ENCODE measurements around the gene AKR1C4.
"Not testable (repeated sequence)": the region's sequence is repeated elsewhere in the genome, so short reads cannot be mapped to it uniquely, and the experiment has no call there.

The AKR1C4 gene

DNA sequence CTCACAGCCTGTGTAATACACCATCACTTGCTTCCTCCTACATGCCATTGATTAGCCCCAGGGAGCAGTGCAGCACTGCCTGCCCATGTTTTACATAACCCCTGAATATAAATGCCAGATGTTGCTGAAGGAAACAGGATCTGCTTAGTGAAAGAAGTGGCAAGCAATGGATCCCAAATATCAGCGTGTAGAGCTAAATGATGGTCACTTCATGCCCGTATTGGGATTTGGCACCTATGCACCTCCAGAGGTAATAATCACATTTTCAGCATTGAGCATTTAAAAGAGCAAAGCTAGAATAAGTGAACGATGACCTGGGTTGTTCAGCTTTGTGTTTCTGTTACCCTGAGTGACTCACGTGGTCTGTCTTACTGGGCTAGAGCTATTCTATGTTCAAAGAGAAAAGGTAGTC is at the start of gene AKR1C4:
TSS of gene AKR1C4 (plus strand) at position 136 of the 412 bp plus-strand sequence. CDS start at position 167, 31 bp downstream.
- no peak for DNase-seq

DNA sequence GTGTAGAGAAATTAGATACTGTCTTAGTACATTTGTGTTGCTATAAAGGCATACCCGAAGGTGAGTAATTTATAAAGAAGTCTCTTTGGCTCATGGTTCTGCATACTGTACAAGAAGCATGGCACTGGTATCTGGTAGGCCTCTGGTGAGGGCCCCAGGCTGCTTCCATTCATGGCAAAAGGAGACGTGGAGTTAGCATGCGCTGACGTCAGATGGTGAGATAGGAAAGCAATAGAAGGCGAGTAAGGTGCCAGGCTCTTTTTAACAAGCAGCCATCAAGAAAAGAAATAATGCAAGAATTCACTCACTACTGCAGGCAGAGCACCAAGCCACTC is 49.8 kb upstream of the AKR1C4 start:
- no peak for DNase-seq

DNA sequence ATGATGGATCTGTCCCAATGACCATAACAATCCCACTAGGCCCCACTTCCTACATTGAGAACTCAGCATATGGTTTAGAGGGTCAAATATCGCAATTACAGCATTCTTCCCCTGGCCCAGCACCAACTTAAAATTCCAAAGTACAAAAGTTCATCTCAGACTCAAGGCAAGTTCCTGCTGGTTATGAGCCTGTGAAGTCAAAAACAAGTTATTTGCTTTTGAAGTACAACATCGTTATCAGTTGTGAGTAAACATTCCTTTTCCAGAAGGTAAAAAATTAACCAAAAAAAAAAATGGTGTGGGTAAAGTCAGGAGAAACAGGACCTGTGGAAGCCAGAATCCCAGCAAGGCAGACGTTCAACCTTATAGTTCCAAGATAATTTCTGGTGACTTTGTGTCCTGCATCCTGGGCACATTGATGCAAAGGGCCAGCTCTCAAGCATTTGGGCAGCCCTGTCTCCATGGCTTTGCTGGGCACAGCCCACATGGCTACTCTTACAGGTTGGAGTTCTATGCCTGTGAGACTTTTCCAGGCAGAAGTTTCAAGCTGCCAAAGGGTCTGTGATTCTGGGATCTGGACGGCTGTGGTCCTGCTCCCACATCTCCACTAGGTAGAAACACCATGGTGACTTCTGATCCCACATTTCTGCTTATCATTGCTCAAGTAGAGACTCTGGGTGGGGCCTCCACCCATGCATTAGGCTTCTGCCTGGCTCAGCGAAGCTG is 49.2 kb upstream of the AKR1C4 start:
- no peak for DNase-seq

DNA sequence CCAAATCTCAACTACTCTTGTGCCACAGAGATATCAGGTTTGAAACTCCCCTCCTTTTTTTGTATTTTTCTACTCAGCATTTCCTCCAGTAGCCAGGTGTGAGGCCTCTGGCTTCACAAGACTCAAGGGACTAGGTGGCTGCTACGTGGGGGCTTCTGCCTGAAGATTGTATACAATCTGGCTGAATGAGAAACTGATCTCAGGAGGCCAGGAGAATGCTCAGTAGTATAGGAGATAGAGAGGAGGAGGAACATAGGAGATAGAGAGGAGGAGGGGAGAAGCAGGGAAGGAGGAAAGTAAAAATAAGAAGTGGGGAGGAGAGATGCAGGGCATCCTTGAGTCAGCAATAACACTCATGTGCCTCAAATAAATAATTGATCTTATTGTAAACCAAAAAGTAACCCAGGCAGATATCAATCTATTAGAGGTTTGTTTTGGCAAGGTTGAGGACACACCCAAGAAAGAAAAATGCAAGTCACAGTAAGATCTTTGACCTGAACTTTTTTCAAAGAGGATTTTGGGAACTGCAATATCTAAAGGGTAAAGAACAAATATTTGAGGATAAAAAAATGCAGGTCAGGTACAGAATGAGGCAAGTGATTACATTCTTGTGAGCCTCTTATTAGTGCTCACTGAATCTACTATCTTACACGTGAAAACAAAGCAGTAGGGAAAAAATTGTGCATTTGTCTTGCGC is 48.5 kb upstream of the AKR1C4 start:
- no peak for DNase-seq

DNA sequence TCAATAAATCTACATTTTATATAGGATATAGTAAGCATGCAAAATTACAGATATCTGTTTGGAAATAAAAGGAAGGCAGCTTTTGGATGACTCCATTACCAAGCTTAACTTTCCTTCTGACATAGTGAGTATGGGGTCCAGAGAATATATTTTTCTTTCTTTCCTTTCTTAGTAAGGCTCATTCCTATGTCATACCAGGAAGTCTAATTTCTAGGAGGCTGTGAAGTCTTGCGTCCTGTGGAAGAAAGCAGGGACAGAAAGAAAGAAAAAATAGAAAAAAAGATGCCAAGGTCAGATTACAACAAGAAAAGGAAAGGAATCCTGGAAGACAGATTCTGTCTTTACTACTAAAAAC is 48.0 kb upstream of the AKR1C4 start:
- DNase-seq = no peak

DNA sequence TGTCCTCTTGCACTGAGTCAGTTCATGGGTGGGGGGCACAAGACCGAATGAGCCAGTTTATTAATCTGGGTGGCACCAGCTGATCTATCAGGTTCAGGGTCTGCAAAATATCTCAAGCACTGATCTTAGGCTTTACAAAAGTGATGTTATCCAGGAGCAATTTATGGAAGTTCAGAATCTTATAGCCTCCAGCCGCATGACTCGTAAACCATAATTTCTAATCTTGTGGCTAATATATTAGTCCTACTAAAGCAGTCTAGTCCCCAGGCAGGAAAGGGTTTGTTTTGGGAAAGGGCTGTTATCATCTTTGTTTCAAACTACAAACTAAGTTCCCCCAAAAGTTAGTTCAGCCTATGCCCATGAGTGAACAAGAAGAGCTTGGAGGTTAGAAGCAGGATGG is 45.6 kb upstream of the AKR1C4 start:
- no peak for DNase-seq

DNA sequence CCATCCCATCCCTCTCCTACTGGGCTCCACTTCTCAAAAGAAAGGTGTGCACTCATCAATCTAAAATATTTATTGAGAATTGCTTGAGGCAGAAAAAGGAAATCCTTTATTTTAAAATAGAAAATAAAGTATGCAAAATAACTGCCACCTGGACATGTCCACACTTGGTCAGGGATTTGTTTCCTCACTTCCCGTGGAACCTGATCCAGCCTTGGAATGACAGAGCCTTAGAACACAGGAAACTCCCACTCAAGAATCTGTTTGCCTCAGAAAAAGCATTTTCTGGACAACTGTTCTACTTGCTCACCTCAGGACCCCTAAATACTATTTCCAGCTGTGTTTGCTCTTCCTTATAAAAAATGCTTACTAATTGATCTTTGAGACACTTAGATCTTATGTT is 40.7 kb upstream of the AKR1C4 start:
- no peak for DNase-seq

DNA sequence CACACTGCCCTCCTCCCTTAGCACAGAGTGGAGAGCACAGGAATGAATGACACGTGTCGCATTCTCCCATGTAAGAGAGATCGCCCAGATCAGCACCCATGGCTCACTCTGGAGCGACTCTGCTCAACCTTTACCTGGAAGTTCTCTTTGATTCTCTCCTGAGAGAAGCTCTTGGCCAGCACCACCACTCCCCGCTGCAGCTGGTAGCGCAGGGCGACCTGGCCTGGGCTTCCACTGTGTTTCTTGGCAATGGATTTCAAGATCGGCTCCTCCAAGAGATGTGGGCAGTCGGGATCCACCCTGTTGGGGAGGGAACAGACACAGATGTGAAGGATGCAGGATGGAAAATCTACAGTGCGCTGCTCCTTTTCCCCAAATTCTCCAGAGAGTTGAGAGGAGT is 39.1 kb upstream of the AKR1C4 start:
- DNase-seq = no peak

DNA sequence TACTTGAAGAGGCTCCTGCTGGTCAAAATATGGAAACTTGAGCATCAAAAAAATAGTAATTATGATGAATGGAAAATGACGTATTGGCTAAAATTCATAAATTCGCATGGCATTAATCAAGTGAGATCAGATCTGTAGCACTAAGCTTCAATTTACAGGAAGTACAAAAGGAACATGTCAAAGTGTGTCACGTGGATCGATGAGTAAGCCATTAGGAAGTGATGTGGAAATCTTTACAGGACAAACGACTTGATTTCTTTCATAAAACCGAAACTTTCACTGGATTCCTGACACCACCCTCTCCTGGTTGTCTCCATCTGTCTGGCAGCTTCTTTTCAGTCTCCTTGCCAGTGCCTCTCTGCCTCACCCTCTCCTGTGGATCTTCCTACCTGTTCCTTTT is 37.5 kb upstream of the AKR1C4 start:
- DNase-seq = no peak

DNA sequence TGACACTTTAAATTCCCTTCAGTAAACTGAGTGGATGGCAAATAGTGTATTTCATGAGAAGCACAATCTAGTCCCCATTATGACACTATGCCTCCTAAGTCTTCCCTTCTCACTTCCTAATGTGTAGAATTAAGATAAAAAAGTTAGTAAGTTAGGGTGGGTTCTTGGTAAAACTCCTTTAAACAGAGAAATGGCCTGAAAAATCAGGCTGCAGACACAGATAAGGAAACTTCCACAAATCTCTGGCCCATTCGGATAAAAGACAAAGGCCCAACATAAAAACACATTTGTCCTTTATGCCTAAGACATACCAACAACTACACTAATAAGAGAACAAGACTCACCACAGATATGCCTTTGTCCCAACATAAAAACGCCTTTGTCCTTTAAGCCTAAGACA is 33.1 kb upstream of the AKR1C4 start:
- DNase-seq = no peak

DNA sequence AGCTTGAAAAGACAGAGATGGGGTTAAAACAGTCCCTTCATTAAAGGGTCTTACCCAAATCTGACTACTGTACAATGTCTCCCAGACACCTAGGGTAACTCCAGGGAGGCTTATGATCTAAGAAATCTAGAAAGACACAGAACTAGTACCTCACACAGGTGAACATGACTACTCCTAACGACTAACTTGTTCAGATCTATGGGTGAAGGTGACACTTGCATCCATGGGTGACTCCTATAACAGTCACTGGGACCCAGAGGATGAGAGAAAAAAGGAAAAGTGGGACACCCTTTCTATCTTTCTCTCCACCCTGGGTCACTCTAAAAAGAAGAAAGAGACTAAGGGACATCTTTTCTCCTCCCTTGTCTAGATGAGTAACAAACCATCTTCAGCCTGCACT is 30.9 kb upstream of the AKR1C4 start:
- no peak for DNase-seq

DNA sequence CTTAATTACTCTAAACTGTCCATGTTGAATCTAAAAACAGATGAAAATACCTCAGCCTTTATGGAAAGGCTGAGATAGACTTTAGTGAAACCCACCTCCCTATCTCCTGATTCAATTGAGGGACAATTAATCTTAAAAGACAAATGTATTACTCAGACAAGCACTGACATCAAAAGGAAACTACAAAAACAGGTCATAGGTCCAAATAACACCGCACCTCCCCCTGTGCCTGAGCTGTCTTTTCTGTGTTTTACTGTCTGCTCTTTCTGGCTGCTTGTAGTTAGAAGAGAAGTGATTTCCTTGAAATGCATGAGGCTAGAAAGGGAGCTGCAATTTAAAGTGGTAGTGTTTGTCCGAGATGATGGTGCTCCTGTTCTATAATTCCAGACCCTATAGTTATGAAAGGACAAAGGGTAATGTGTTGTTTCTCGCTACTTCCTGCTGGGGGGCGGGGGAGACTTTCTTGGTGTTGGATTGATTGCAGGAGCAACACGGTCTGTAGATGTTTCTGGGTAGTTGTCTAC is 27.7 kb upstream of the AKR1C4 start:
- no peak for DNase-seq

DNA sequence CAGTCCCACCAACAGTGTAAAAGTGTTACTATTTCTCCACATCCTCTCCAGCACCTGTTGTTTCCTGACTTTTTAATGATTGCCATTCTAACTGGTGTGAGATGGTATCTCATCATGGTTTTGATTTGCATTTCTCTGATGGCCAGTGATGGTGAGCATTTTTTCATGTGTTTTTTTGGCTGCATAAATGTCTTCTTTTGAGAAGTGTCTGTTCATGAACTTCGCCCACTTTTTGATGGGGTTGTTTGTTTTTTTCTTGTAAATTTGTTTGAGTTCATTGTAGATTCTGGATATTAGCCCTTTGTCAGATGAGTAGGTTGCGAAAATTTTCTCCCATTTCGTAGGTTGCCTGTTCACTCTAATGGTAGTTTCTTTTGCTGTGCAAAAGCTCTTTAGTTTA is 21.1 kb upstream of the AKR1C4 start:
- DNase-seq = not testable (repeated sequence)

DNA sequence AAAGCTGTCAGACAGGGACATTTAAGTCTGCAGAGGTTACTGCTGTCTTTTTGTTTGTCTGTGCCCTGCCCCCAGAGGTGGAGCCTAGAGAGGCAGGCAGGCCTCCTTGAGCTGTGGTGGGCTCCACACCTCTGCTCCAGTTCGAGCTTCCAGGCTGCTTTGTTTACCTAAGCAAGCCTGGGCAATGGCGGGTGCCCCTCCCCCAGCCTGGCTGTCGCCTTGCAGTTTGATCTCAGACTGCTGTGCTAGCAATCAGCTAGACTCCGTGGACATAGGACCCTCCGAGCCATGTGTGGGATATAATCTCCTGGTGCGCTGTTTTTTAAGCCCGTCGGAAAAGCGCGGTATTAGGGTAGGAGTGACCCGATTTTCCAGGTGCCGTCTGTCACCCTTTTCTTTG is 16.1 kb upstream of the AKR1C4 start:
- DNase-seq = not testable (repeated sequence)

DNA sequence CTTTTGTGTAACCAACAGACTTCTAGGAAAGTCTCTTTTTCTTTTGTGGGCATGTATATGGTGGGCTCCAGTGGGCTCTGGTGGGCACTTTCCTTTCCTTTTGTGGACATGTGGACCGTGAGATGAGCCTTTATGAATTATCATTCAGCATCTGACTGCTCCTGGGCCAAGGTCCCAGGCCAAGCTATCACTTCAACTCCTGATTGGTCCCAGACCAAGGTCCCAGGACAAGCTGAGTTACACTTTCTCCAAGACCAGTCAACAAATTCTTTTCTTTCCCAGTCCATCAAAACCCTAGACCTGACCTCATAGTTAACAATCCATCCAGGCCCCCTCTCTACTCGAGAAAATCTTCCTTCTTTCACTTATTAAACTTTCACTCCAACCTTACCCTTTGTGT is 12.7 kb upstream of the AKR1C4 start:
- no peak for DNase-seq

DNA sequence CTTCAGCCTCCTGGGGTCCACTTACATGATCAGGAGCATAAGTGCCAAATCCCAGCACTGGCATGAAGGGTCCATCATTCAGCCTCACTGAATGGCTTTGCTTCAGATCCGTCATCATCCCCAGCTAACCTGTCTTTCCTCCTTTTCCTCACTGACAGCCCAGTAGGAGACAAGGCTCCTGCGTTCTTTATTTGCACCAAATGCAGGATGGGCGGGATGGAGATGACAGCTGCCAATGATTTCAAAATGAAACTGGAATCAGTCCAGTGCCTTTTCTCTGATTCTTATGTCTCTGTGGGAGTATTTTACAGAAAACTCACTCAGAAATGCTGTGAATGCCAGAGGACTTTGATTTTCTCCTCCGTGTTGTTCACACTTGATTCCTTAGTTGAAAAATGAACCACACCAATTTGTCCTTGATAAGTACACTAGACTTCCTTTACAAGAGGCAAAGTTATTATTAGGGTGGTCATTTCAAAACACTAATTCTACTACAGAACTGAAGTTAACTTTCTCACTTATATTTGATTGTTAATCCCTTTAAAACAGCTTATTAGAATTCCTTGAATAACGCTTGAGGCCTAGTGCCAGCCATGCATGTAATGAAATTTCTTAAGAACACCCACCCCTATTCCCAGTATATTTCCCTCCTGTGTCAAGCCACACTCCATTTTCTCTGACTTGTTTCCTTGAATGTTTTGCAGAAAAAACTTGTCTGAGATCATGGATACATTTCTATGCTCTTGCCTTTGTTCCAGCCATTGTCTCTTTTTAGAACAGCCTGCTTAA is 11.5 kb upstream of the AKR1C4 start, which contains the start of gene AKR1C8:
TSS of gene AKR1C8 (minus strand) at position 164 of the 789 bp plus-strand sequence. CDS start at position 118, 46 bp downstream.
- DNase-seq = no peak

DNA sequence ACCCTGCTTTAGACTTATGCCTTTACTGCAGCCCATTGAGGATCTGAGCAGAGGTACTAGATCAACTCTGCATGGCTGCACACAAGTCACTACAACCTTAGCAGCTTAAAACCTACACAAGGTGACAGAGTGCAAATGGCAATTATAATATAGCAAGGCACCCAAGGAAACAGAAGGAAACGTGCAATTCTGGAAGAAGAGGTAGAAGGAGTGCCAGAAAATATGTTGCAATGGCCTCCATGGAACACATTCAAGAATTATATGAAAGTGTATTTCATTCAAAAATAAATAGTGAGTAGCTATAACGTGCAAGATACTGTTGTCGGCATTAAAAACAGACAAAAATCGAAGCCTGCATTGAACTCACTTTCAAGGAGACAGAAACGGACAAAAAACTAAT is 8.8 kb upstream of the AKR1C4 start:
- no peak for DNase-seq

DNA sequence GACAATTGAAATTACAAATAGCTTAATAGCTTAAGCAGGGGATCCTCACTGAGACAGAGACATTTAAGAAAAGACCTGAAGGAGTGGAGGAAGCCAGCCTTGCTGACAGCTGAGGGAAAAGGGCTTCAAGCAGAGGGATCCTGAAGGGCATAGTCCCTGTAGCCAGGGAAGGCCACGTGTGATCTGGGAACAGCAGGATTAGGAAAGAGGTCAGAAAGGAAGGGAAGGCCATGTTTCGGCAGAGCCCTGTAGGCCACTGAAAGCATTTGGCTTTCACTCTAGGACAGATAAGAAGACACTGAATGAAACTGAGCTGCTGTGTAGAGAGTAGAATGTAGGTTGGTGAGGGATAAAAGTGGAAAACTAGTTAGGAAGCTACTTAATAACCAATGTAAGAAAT is 8.3 kb upstream of the AKR1C4 start:
- DNase-seq = no peak

DNA sequence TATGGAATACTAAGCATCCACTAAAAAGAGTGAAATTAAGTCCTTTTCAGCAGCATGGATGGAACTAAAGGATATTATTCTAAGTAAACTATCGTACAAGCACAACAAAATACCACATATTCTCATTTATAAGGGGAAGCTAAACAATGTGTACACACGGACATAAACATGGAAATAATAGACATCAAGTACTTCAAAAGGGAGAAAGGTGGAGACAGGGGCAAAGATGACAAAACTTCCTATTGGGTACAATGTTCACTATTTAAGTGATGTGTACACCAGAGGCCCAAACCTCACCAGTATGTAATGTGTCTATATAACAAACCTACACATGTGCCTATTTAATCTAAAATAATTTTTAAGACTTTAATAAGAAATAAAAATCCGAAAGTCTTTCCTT is 2.2 kb upstream of the AKR1C4 start:
- no peak for DNase-seq

DNA sequence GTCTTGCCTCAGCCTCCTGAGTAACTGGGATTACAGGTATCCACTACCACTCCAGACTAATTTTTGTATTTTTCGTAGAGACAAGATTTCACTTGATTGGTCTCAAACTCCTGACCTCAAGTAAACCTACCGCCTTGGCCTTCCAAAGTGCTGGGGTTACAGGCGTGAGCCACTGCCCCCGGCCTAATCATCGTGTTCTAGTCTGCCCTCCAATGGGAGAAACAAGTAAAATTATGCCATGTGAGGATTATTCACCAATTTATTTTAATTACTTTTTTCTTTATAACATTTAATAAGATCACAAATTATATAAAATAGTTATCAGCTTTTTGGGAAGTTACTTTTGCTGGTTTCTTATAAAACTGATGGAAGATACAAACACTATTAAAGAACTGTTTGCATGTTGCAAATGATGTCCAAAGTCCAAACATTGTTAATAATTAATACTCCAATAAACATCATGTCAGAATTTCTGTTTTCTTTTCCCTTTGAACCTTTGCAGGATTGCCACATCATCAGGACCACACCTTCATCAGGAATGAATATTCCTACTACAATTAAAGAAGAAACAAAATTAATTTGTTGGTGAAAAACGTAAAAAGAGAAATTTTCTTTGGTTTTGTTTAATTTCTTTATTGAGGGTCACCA is 786 bp upstream of the AKR1C4 start:
- DNase-seq = no peak

DNA sequence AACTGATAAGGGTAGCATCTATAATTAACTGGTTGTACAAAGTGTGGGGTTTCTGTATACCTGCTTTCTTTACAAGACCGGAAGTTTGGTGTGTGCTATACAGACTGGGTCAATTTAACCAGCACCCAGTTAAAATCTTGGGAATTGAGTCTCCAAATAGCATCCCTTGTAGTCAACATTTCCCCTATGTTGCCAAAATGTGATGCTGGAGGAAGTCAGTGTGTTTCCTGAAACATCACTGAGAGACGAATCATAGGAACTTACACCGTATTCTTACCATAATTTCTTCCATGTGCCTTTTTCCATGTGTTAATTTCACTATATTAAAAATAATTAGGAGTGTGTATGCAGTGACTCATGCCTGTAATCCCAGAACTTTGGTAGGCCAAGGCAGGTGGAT is 1.7 kb downstream of the AKR1C4 start:
- no peak for DNase-seq

DNA sequence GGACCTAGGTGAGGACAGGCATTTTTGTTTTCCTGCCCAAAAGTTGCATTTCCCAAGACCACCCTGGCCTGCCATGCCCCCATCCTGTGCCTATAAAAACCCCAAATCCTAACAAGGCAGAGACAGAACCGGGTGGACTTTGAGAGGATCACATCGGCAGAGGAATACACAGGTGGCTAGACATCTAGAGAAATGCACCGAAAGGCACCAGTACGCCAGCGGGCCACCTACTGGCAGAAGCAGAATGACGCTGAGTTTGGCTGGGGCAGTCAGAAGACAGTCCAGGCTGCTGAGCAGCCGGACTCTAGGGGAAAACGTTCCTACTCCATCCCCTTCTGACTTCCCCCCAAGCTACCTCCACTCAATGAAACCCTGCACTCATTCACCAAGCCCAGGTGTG is 2.8 kb downstream of the AKR1C4 start:
- no peak for DNase-seq

DNA sequence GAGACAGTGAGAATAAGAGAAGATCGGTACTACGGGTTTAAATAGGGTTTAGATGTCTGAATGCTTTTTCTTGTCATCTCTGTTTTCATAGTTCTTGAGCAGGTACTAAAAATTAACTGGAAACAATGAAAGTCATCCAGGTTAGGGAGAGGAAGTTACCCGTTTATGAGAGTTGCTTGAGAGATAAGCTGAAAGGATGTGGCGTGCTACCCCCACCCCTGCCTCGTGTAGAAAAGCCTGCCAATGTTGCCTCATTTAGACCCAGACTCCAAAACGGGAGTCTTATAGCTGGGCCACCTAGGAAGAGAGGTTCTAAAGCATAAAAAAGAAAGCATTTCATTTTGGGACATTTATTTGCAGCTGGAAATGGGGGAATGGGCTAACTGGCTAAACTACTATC is 10.2 kb downstream of the AKR1C4 start:
- no peak for DNase-seq
